ENCODE results near the gene LRPAP1. TPM values are rescaled to one million over a fixed set of nuclear protein-coding genes. Genes with fewer than 3 reads are reported as not detected.

LRPAP1 gene
- total and polyA plus RNA-seq, 2 experiments from 2014 or later: 63.0 to 82.5 TPM

GRCh38 chr4:3481113-3481531 lies 51.1 kb downstream of the LRPAP1 start (continued):
- TF ChIP-seq CTCF (conservative IDR thresholded peaks at IDR 0.05; ENCODE audit: low read depth in 2 of 2): no peak

- H3K27ac Mint-ChIP-seq: no peak overlapping the region
- DNase-seq (ENCODE audit: low spot score) (peak; percentile 80), ATAC-seq (peak; percentile 78)
- Histone ChIP-seq H2AFZ (peak overlapping the region; percentile 83; the same call in 1 of the 2 replicates), H4K20me1 (replicated peaks; ENCODE audit: insufficient read depth) (no peaks in the 10 kb centered on the region; the same call in 1 of the 2 replicates), H3K4me3 (peak overlapping the region; percentile 43), H3K36me3 (ENCODE audit: insufficient read depth) (no peaks in the 10 kb centered on the region), H3K27ac (ENCODE audit: low read depth) (no peak overlapping the region), H3K27me3 (ENCODE audit: insufficient read depth) (peaks cover 64% of the 10 kb centered on the region), H3K9me2 (ENCODE audit: insufficient read depth) (no peaks in the 10 kb centered on the region), H3F3A (replicated peaks; ENCODE audit: low read depth) (peaks cover 4% of the 10 kb centered on the region; the same call in 1 of the 2 replicates), H3K4me1 (ENCODE audit: insufficient read depth) (peaks cover 21% of the 10 kb centered on the region), H3K4me2 (peak overlapping the region; percentile 77), H3K79me2 (replicated peaks; ENCODE audit: insufficient read depth) (no peaks in the 10 kb centered on the region)
- peaks cover 64% of the 10 kb centered on the region for H3K27me3 Mint-ChIP-seq (ENCODE audit: insufficient read depth, low read depth, poor library complexity)
- TF ChIP-seq STAT1 (IDR thresholded peaks at IDR 0.05; ENCODE audit: unreplicated experiment): no peak
- TF ChIP-seq CTCF (conservative IDR thresholded peaks at IDR 0.05; ENCODE audit: low read depth in 2 of 2): peak; percentile 91 to 98
- no peaks in the 10 kb centered on the region for H3K9me3 Mint-ChIP-seq
- peak overlapping the region; percentile 42; the same call in 2 of the 3 replicates for H3K4me3 Mint-ChIP-seq
- H3K4me1 Mint-ChIP-seq: peaks cover 16% of the 10 kb centered on the region
- no peaks in the 10 kb centered on the region for H3K36me3 Mint-ChIP-seq (ENCODE audit: low read depth)
These were observed 51.6 kb downstream of the LRPAP1 start for GRCh38 chr4:3480528-3481112.

GRCh38 chr4:3479358-3480101 lies 52.7 kb downstream of the LRPAP1 start:
- DNase-seq (ENCODE audit: low spot score) (no peak), ATAC-seq (no peak)
- no peaks in the 10 kb centered on the region for H3K9me2 ChIP-seq (ENCODE audit: insufficient read depth)
- Mint-ChIP-seq H3K9me3 (no peaks in the 10 kb centered on the region), H3K4me3 (no peak overlapping the region), H3K4me1 (peaks cover 14% of the 10 kb centered on the region), H3K27ac (no peak overlapping the region), H3K27me3 (ENCODE audit: insufficient read depth, low read depth, poor library complexity) (peaks cover 62% of the 10 kb centered on the region), H3K36me3 (ENCODE audit: low read depth) (no peaks in the 10 kb centered on the region)
- H3K4me1 ChIP-seq (ENCODE audit: insufficient read depth): peaks cover 21% of the 10 kb centered on the region
- H3K4me2 ChIP-seq: no peak overlapping the region
- H4K20me1 ChIP-seq (replicated peaks; ENCODE audit: insufficient read depth): no peaks in the 10 kb centered on the region; the same call in 1 of the 2 replicates
- peaks cover 4% of the 10 kb centered on the region; the same call in 1 of the 2 replicates for H3F3A ChIP-seq (replicated peaks; ENCODE audit: low read depth)
- no peak overlapping the region for H3K4me3 ChIP-seq
- H3K27me3 ChIP-seq (ENCODE audit: insufficient read depth): peaks cover 61% of the 10 kb centered on the region
- no peaks in the 10 kb centered on the region for H3K79me2 ChIP-seq (replicated peaks; ENCODE audit: insufficient read depth)
- H3K36me3 ChIP-seq (ENCODE audit: insufficient read depth): no peaks in the 10 kb centered on the region
- H2AFZ ChIP-seq: no peak overlapping the region
- no peak overlapping the region for H3K27ac ChIP-seq (ENCODE audit: low read depth)
- no peak for TF ChIP-seq EZH2 (IDR thresholded peaks at IDR 0.05; ENCODE audit: low read depth, unreplicated experiment)
- TF ChIP-seq ZNF462 (CRISPR knock-in tag; IDR thresholded peaks at IDR 0.05): no peak
- no peak for TF ChIP-seq STAT1 (IDR thresholded peaks at IDR 0.05; ENCODE audit: unreplicated experiment)
- no peak for TF ChIP-seq EZH2phosphoT487 (IDR thresholded peaks at IDR 0.05; ENCODE audit: unreplicated experiment)
